ENCODE results near the gene RPL36A. TPM values are rescaled to one million over a fixed set of nuclear protein-coding genes. Genes with fewer than 3 reads are reported as not detected.

RPL36A gene
- total RNA-seq, 1 donor from 2014 or later, result 110 TPM

- H3K4me3 Mint-ChIP-seq (ENCODE audit: unreplicated experiment), result no peak overlapping the region
- H3K36me3 Mint-ChIP-seq (ENCODE audit: low read depth), result no peaks in the 10 kb centered on the region
- no peaks in the 10 kb centered on the region for H3K4me1 Mint-ChIP-seq (ENCODE audit: low read depth)
- no peaks in the 10 kb centered on the region for H3K9me3 Mint-ChIP-seq (ENCODE audit: low read depth)
- no peak for DNase-seq (ENCODE audit: low spot score)
- no peaks in the 10 kb centered on the region for H3K27me3 Mint-ChIP-seq (ENCODE audit: low read depth)
- no peak overlapping the region for H3K27ac Mint-ChIP-seq (ENCODE audit: unreplicated experiment)
- no peak for TF ChIP-seq CTCF (IDR thresholded peaks at IDR 0.05)
Measured at GRCh38 chrX:101365301-101365795, 25.5 kb upstream of the RPL36A start.

GRCh38 chrX:101368800-101369199 is 22.0 kb upstream of the RPL36A start:
- H3K9me3 Mint-ChIP-seq (ENCODE audit: low read depth), result no peaks in the 10 kb centered on the region
- H3K27ac Mint-ChIP-seq (ENCODE audit: unreplicated experiment), result no peak overlapping the region
- no peaks in the 10 kb centered on the region for H3K4me1 Mint-ChIP-seq (ENCODE audit: low read depth)
- no peaks in the 10 kb centered on the region for H3K27me3 Mint-ChIP-seq (ENCODE audit: low read depth)
- H3K4me3 Mint-ChIP-seq (ENCODE audit: unreplicated experiment), result no peak overlapping the region
- TF ChIP-seq CTCF (IDR thresholded peaks at IDR 0.05), result no peak
- H3K36me3 Mint-ChIP-seq (ENCODE audit: low read depth), result no peaks in the 10 kb centered on the region
- no peak for DNase-seq (ENCODE audit: low spot score)

- Mint-ChIP-seq H3K27me3 (ENCODE audit: low read depth) (no peaks in the 10 kb centered on the region), H3K9me3 (ENCODE audit: low read depth) (no peaks in the 10 kb centered on the region), H3K36me3 (ENCODE audit: low read depth) (no peaks in the 10 kb centered on the region), H3K4me1 (ENCODE audit: low read depth) (no peaks in the 10 kb centered on the region), H3K4me3 (ENCODE audit: unreplicated experiment) (no peak overlapping the region), H3K27ac (ENCODE audit: unreplicated experiment) (no peak overlapping the region)
- TF ChIP-seq CTCF (IDR thresholded peaks at IDR 0.05), result no peak
- DNase-seq (ENCODE audit: low spot score), result no peak
Measured at GRCh38 chrX:101369687-101370086, 21.1 kb upstream of the RPL36A start.

- no peak for DNase-seq (ENCODE audit: low spot score)
- TF ChIP-seq CTCF (IDR thresholded peaks at IDR 0.05), result no peak
- no peaks in the 10 kb centered on the region for H3K4me1 Mint-ChIP-seq (ENCODE audit: low read depth)
- no peak overlapping the region for H3K4me3 Mint-ChIP-seq (ENCODE audit: unreplicated experiment)
- H3K27me3 Mint-ChIP-seq (ENCODE audit: low read depth), result peaks cover 2% of the 10 kb centered on the region
- no peak overlapping the region for H3K27ac Mint-ChIP-seq (ENCODE audit: unreplicated experiment)
- no peaks in the 10 kb centered on the region for H3K36me3 Mint-ChIP-seq (ENCODE audit: low read depth)
- H3K9me3 Mint-ChIP-seq (ENCODE audit: low read depth), result peaks cover 5% of the 10 kb centered on the region
Measured at GRCh38 chrX:101370888-101371504, 19.8 kb upstream of the RPL36A start.

- Mint-ChIP-seq H3K27me3 (ENCODE audit: low read depth) (peaks cover 2% of the 10 kb centered on the region), H3K9me3 (ENCODE audit: low read depth) (peaks cover 13% of the 10 kb centered on the region), H3K4me1 (ENCODE audit: low read depth) (no peaks in the 10 kb centered on the region), H3K36me3 (ENCODE audit: low read depth) (no peaks in the 10 kb centered on the region), H3K27ac (ENCODE audit: unreplicated experiment) (no peak overlapping the region), H3K4me3 (ENCODE audit: unreplicated experiment) (no peak overlapping the region)
- DNase-seq (ENCODE audit: low spot score), result no peak
- no peak for TF ChIP-seq CTCF (IDR thresholded peaks at IDR 0.05)
Measured at GRCh38 chrX:101377547-101377946, 13.3 kb upstream of the RPL36A start.
